Tibial nerve (tissue), 4 donors: ENCODE measurements around the gene COL4A2. TPM values are rescaled to one million over a fixed set of nuclear protein-coding genes. Genes with fewer than 3 reads are reported as not detected.

Source experiments
- DNase-seq, 2 donors: peaks; one replicate each; pipeline ENCODE4 v3.0.0-alpha.2; 2019; ENCODE audit warnings: low spot score in 2 of 2
- H3K27ac ChIP-seq, 4 donors: fragments of 200-600 bp; sonication (generic) in 3 of 4; one replicate each; pipeline ENCODE4 v1.5.1; 2017 to 2019; ENCODE audit warnings: mild to moderate bottlenecking in 1 of 4
- H3K27me3 ChIP-seq, 2 donors: fragments of 200-600 bp; sonication (generic) in 1 of 2; one replicate each; pipeline versions ENCODE4 v1.5.1 to v1.6.0; 2017 to 2019
- H3K36me3 ChIP-seq, 3 donors: fragments of 200-600 bp; sonication (generic); one replicate each; pipeline ENCODE4 v1.5.1; 2018 to 2019
- H3K4me1 ChIP-seq, 4 donors: fragments of 200-600 bp; sonication (generic) in 3 of 4; one replicate each; pipeline ENCODE4 v1.5.1; 2017 to 2019
- H3K4me3 ChIP-seq, 4 donors: fragments of 200-600 bp; sonication (generic) in 3 of 4; one replicate each; pipeline ENCODE4 v1.5.1; 2017 to 2019; ENCODE audit warnings: mild to moderate bottlenecking in 1 of 4, moderate library complexity in 1 of 4
- H3K9me3 ChIP-seq, 4 donors: fragments of 200-600 bp; sonication (generic) in 3 of 4; one replicate each; pipeline ENCODE4 v1.5.1; 2017 to 2019
- CTCF ChIP-seq, 5 experiments: fragments of 200-600 bp in 3 of 5; fragments of 450-650 bp in 2 of 5; sonication (generic) in 3 of 5; IDR thresholded peaks; one replicate each; pipeline ENCODE4 v1.5.1; 2016 to 2019; ENCODE audit warnings: antibody characterized with exemption in 5 of 5, mild to moderate bottlenecking in 3 of 5, moderate library complexity in 2 of 5
- EP300 ChIP-seq, 2 donors: sonication (generic); formaldehyde crosslinking; IDR thresholded peaks; one replicate each; pipeline ENCODE4 v1.6.1; 2017; ENCODE audit warnings: antibody characterized with exemption in 2 of 2, mild to moderate bottlenecking in 1 of 2
- POLR2A ChIP-seq, 2 donors: fragments of 450-650 bp; IDR thresholded peaks; one replicate each; pipeline ENCODE4 v1.6.1; 2017; ENCODE audit warnings: antibody characterized with exemption in 2 of 2, mild to moderate bottlenecking in 2 of 2, moderate library complexity in 2 of 2
- whole genome bisulfite sequencing, 2 donors: methylation state at CpG; one replicate each; pipeline ENCODE4 v1.1.5; 2018; 5-methylcytosine and 5-hydroxymethylcytosine counted together
- total RNA-seq, 4 donors: library from RNA; depleted of rRNA; stranded (reverse); fragments of >200 nt; gene quantifications; one replicate each; pipeline ENCODE4 v1.1.0, GENCODE V29; 2016

Gene COL4A2
- total RNA-seq, 4 donors from 2014 or later, result 576 to 821 (median 658) TPM

- Histone ChIP-seq H3K36me3 (peaks cover 0 to 100% (median 4%) of the 10 kb centered on the region in 3 donors), H3K4me3 (no peak overlapping the region), H3K27ac (no peak overlapping the region), H3K4me1 (peaks cover 0 to 10% (median 2%) of the 10 kb centered on the region in 4 donors), H3K9me3 (no peaks in the 10 kb centered on the region), H3K27me3 (no peaks in the 10 kb centered on the region)
- TF ChIP-seq CTCF (IDR thresholded peaks at IDR 0.05) (no peak), EP300 (IDR thresholded peaks at IDR 0.05) (no peak), POLR2A (IDR thresholded peaks at IDR 0.05) (no peak)
- WGBS, 2 donors, result 75 to 80% methylated on average over 8 of the region's 8 CpGs
- no peak for DNase-seq
Observed at GRCh38 chr13:110468986-110469495, 162.0 kb downstream of the COL4A2 start.

GRCh38 chr13:110469597-110469996, 162.5 kb downstream of the COL4A2 start:
- H3K4me1 ChIP-seq, result peaks cover 0 to 10% (median 2%) of the 10 kb centered on the region in 4 donors
- WGBS, 2 donors, result 69 to 81% methylated on average over 5 of the region's 5 CpGs
- H3K36me3 ChIP-seq, result peaks cover 0 to 100% (median 4%) of the 10 kb centered on the region in 3 donors
- no peak overlapping the region for H3K27ac ChIP-seq
- H3K9me3 ChIP-seq, result no peaks in the 10 kb centered on the region
- H3K27me3 ChIP-seq, result no peaks in the 10 kb centered on the region
- TF ChIP-seq CTCF (IDR thresholded peaks at IDR 0.05) (no peak), POLR2A (IDR thresholded peaks at IDR 0.05) (no peak), EP300 (IDR thresholded peaks at IDR 0.05) (no peak)
- H3K4me3 ChIP-seq, result no peak overlapping the region
- no peak for DNase-seq

- H3K4me3 ChIP-seq, result no peak overlapping the region
- peaks cover 0 to 10% (median 2%) of the 10 kb centered on the region in 4 donors for H3K4me1 ChIP-seq
- H3K27ac ChIP-seq, result no peak overlapping the region
- H3K36me3 ChIP-seq, result peaks cover 0 to 100% (median 4%) of the 10 kb centered on the region in 3 donors
- TF ChIP-seq EP300 (IDR thresholded peaks at IDR 0.05) (no peak), POLR2A (IDR thresholded peaks at IDR 0.05) (no peak), CTCF (IDR thresholded peaks at IDR 0.05) (no peak)
- H3K27me3 ChIP-seq, result no peaks in the 10 kb centered on the region
- DNase-seq, result no peak
- whole genome bisulfite sequencing, 2 donors, result 79% methylated on average over 14 of the region's 14 CpGs
- no peaks in the 10 kb centered on the region for H3K9me3 ChIP-seq
Observed at GRCh38 chr13:110470272-110471009, 163.4 kb downstream of the COL4A2 start.

- WGBS, 2 donors, result 74% methylated on average over 13 to 14 of the region's 14 CpGs
- H3K36me3 ChIP-seq, result peaks cover 0 to 100% (median 4%) of the 10 kb centered on the region in 3 donors
Observed at GRCh38 chr13:110471156-110471832, 164.2 kb downstream of the COL4A2 start.

More at GRCh38 chr13:110471156-110471832, 164.2 kb downstream of the COL4A2 start:
- peak in 1 of 2 donors; percentile 30 for DNase-seq
- H3K9me3 ChIP-seq, result no peaks in the 10 kb centered on the region
- no peaks in the 10 kb centered on the region for H3K27me3 ChIP-seq
- peak overlapping the region in 2 of 4 donors; percentile 19 to 58 for H3K27ac ChIP-seq
- H3K4me1 ChIP-seq, result peaks cover 0 to 10% (median 2%) of the 10 kb centered on the region in 4 donors
- H3K4me3 ChIP-seq, result no peak overlapping the region
- TF ChIP-seq EP300 (IDR thresholded peaks at IDR 0.05) (no peak), CTCF (IDR thresholded peaks at IDR 0.05) (no peak), POLR2A (IDR thresholded peaks at IDR 0.05) (no peak)
